H9 (cell line): ENCODE data around the gene CDKAL1. TPM values are rescaled to one million over a fixed set of nuclear protein-coding genes. Genes with fewer than 3 reads are reported as not detected.

ENCODE experiments used
- DNase-seq: peaks from one replicate; pipeline ENCODE4 v3.0.0-alpha.2; 2017
- H2AFZ ChIP-seq: one replicate; pipeline ENCODE4 v1.6.1; 2013; ENCODE audit warnings: mild to moderate bottlenecking, low read length, control low read depth, moderate library complexity
- H2AK5ac ChIP-seq: 2 replicates; pipeline ENCODE4 v1.6.1; 2013; ENCODE audit warnings: low read length, control low read depth, mixed read lengths; ENCODE audit not compliant: insufficient read length
- H2BK120ac ChIP-seq: one replicate; pipeline ENCODE4 v1.6.1; 2013; ENCODE audit warnings: low read depth, mild to moderate bottlenecking, low read length, control low read depth, inconsistent platforms; ENCODE audit not compliant: poor library complexity, severe bottlenecking
- H2BK12ac ChIP-seq: 2 replicates; pipeline ENCODE4 v1.6.1; 2013; ENCODE audit warnings: low read length, control low read depth, mixed read lengths, low read depth; ENCODE audit not compliant: insufficient read length
- H2BK15ac ChIP-seq: 2 replicates; pipeline ENCODE4 v1.6.1; 2013; ENCODE audit warnings: low read depth, low read length, control low read depth
- H2BK20ac ChIP-seq: one replicate; pipeline ENCODE4 v1.6.1; 2013; ENCODE audit warnings: low read depth, mild to moderate bottlenecking, low read length, control low read depth, inconsistent platforms; ENCODE audit not compliant: poor library complexity, severe bottlenecking
- H2BK5ac ChIP-seq: 2 replicates; pipeline ENCODE4 v1.6.1; 2013; ENCODE audit warnings: low read length, control low read depth, mixed read lengths; ENCODE audit not compliant: insufficient read length
- H3K14ac ChIP-seq: 2 replicates; pipeline ENCODE4 v1.6.1; 2013; ENCODE audit warnings: low read length, control low read depth; ENCODE audit not compliant: insufficient read depth
- H3K18ac ChIP-seq: 2 replicates; pipeline ENCODE4 v1.6.1; 2013; ENCODE audit warnings: low read depth, mild to moderate bottlenecking, mixed read lengths, low read length, control low read depth; ENCODE audit not compliant: insufficient read length
- H3K23ac ChIP-seq: 2 replicates; pipeline ENCODE4 v1.6.1; 2013; ENCODE audit warnings: low read length, control low read depth, mixed read lengths, low read depth; ENCODE audit not compliant: insufficient read length
- H3K23me2 ChIP-seq: 2 replicates; pipeline ENCODE4 v1.6.1; 2013; ENCODE audit warnings: low read depth, mild to moderate bottlenecking, mixed read lengths, low read length, control low read depth; ENCODE audit not compliant: insufficient read length, poor library complexity, severe bottlenecking
- H3K27ac ChIP-seq: 2 replicates; pipeline ENCODE4 v1.5.1; 2013; ENCODE audit warnings: low read length, control low read depth, mixed read lengths, low read depth; ENCODE audit not compliant: insufficient read length
- H3K27me3 ChIP-seq: 2 replicates; pipeline ENCODE4 v1.6.1; 2013; ENCODE audit warnings: low read length, control low read depth, inconsistent platforms; ENCODE audit not compliant: insufficient read depth
- H3K4ac ChIP-seq: 2 replicates; pipeline ENCODE4 v1.6.1; 2013; ENCODE audit warnings: low read depth, mild to moderate bottlenecking, control low read depth, inconsistent platforms, low read length, moderate library complexity
- H3K4me1 ChIP-seq: 2 replicates; pipeline ENCODE4 v1.6.1; 2013; ENCODE audit warnings: low read length, control low read depth, inconsistent platforms; ENCODE audit not compliant: insufficient read depth
- H3K4me2 ChIP-seq: 2 replicates; pipeline ENCODE4 v1.6.1; 2013; ENCODE audit warnings: low read length, control low read depth, mixed read lengths; ENCODE audit not compliant: insufficient read length, insufficient read depth
- H3K56ac ChIP-seq: 2 replicates; pipeline ENCODE4 v1.6.1; 2013; ENCODE audit warnings: low read depth, mild to moderate bottlenecking, mixed read lengths, low read length, control low read depth; ENCODE audit not compliant: insufficient read length
- H3K79me1 ChIP-seq: 2 replicates; pipeline ENCODE4 v1.6.1; 2013; ENCODE audit warnings: low read depth, mild to moderate bottlenecking, moderate library complexity, low read length, control low read depth, inconsistent platforms; ENCODE audit not compliant: insufficient read depth, poor library complexity, severe bottlenecking
- H3K79me2 ChIP-seq: 2 replicates; pipeline ENCODE4 v1.6.1; 2013; ENCODE audit warnings: low read length, control low read depth, inconsistent platforms; ENCODE audit not compliant: insufficient read depth
- H3K9ac ChIP-seq: 2 replicates; pipeline ENCODE4 v1.6.1; 2013; ENCODE audit warnings: low read length, control low read depth, mixed read lengths; ENCODE audit not compliant: insufficient read length; ENCODE audit errors: extremely low read depth
- H3K9me3 ChIP-seq: one replicate; pipeline ENCODE4 v1.6.1; 2013; ENCODE audit warnings: low read depth, low read length, inconsistent platforms; ENCODE audit not compliant: control insufficient read depth
- H3T11ph ChIP-seq: one replicate; pipeline ENCODE4 v1.6.1; 2013; ENCODE audit warnings: mild to moderate bottlenecking, low read length, control low read depth, inconsistent platforms
- H4K20me1 ChIP-seq: one replicate; pipeline ENCODE4 v1.6.1; 2013; ENCODE audit not compliant: control insufficient read depth, insufficient read length, insufficient read depth
- H4K5ac ChIP-seq: 2 replicates; pipeline ENCODE4 v1.6.1; 2013; ENCODE audit warnings: low read depth, mild to moderate bottlenecking, mixed read lengths, low read length, control low read depth; ENCODE audit not compliant: insufficient read length
- H4K8ac ChIP-seq: replicated peaks from 2 replicates; pipeline ENCODE4 v1.6.1; 2013; ENCODE audit warnings: low read length, control low read depth, mixed read lengths, low read depth; ENCODE audit not compliant: insufficient read length
- H4K91ac ChIP-seq: 2 replicates; pipeline ENCODE4 v1.6.1; 2013; ENCODE audit warnings: low read depth, mild to moderate bottlenecking, moderate library complexity, mixed read lengths, low read length, control low read depth; ENCODE audit not compliant: insufficient read length
- H3K27ac Mint-ChIP-seq, 3 experiments: 2 replicates in 2 of 3; 3 replicates in 1 of 3; pipeline ENCODE4 v1.8.0; 2020 to 2021; ENCODE audit warnings: mixed read lengths in 3 of 3, mild to moderate bottlenecking in 1 of 3, moderate library complexity in 1 of 3
- H3K27me3 Mint-ChIP-seq: 2 replicates; pipeline ENCODE4 v1.8.0; 2021; ENCODE audit warnings: low read depth, mild to moderate bottlenecking, moderate library complexity, mixed read lengths
- H3K36me3 Mint-ChIP-seq, 3 experiments: 2 replicates in 2 of 3; 3 replicates in 1 of 3; pipeline ENCODE4 v1.8.0; 2020 to 2021; ENCODE audit warnings: low read depth in 3 of 3, mixed read lengths in 3 of 3; ENCODE audit not compliant: insufficient read depth in 1 of 3
- H3K4me1 Mint-ChIP-seq, 2 experiments: 2 replicates each; pipeline ENCODE4 v1.8.0; 2020; ENCODE audit warnings: mixed read lengths in 2 of 2
- H3K4me3 Mint-ChIP-seq, 2 experiments: 2 replicates in 1 of 2; 3 replicates in 1 of 2; pipeline ENCODE4 v1.8.0; 2020 to 2021; ENCODE audit warnings: mild to moderate bottlenecking in 2 of 2, mixed read lengths in 2 of 2, moderate library complexity in 1 of 2
- H3K9me3 Mint-ChIP-seq, 2 experiments: 2 replicates in 1 of 2; 3 replicates in 1 of 2; pipeline ENCODE4 v1.8.0; 2020; ENCODE audit warnings: mild to moderate bottlenecking in 2 of 2, mixed read lengths in 2 of 2, moderate library complexity in 1 of 2
- CTCF ChIP-seq: fragments of 200-600 bp; sonication (generic); conservative IDR thresholded peaks from 3 replicates; pipeline ENCODE4 v1.8.0; 2021; ENCODE audit warnings: antibody characterized with exemption, mild to moderate bottlenecking
- WGBS: extraction: QIAGEN DNeasy Blood & Tissue Kit; methylation state at CpG from one replicate; pipeline ENCODE4 v1.1.7; 2013; ENCODE audit warnings: missing lambda C conversion rate, low lambda C conversion rate, mixed read lengths; ENCODE audit not compliant: insufficient read length; ENCODE audit errors: extremely low coverage; 5-methylcytosine and 5-hydroxymethylcytosine counted together
- total RNA-seq: library from RNA; stranded (reverse); gene quantifications from 2 replicates; pipeline ENCODE4 v1.2.1, GENCODE V29; 2021

CDKAL1 gene
- total RNA-seq, 1 experiment from 2014 or later = 23.0 TPM

GRCh38 chr6:20678831-20679352 is 144.6 kb downstream of the CDKAL1 start:
- Histone ChIP-seq H3K56ac (no peak overlapping the region), H3K9ac (no peak overlapping the region), H4K8ac (no peak overlapping the region), H2BK15ac (no peak overlapping the region), H4K5ac (no peak overlapping the region), H3K79me2 (no peaks in the 10 kb centered on the region; the same call in 1 of the 2 replicates), H2BK12ac (no peak overlapping the region), H2AK5ac (no peak overlapping the region), H3K9me3 (no peaks in the 10 kb centered on the region), H4K20me1 (no peaks in the 10 kb centered on the region), H4K91ac (no peak overlapping the region), H3K27me3 (no peaks in the 10 kb centered on the region), H2BK20ac (no peak overlapping the region), H3K27ac (no peak overlapping the region), H3K4ac (no peak overlapping the region), H3T11ph (no peak overlapping the region), H3K4me1 (no peaks in the 10 kb centered on the region), H2BK5ac (no peak overlapping the region), H3K18ac (no peak overlapping the region), H3K4me2 (no peak overlapping the region), H3K23me2 (no peaks in the 10 kb centered on the region), H2AFZ (no peak overlapping the region), H3K14ac (no peak overlapping the region), H3K79me1 (no peaks in the 10 kb centered on the region), H2BK120ac (no peak overlapping the region), H3K23ac (no peak overlapping the region)
- Mint-ChIP-seq H3K27me3 (no peaks in the 10 kb centered on the region), H3K27ac (no peak overlapping the region), H3K9me3 (no peaks in the 10 kb centered on the region; a peak in 1 of 5 replicates), H3K4me1 (no peaks in the 10 kb centered on the region), H3K4me3 (no peak overlapping the region), H3K36me3 (peaks cover 0 to 2% (median 0%) of the 10 kb centered on the region in 3 experiments; a peak in 2 of 7 replicates)
- DNase-seq = no peak
- no peak for TF ChIP-seq CTCF
- no CpG with 5 or more reads among the region's 2 CpGs for WGBS
